ENCODE measurements around the gene LRRC10B. TPM values are rescaled to one million over a fixed set of nuclear protein-coding genes. Genes with fewer than 3 reads are reported as not detected.

LRRC10B gene
- total and polyA plus RNA-seq, 2 of the 8 experiments (the other 6 are each of a cell fraction or from before 2014, with no cell fraction given), result 0.47 to 0.71 TPM

GRCh38 chr11:61497876-61498275 lies 10.7 kb upstream of the LRRC10B start:
- DNase-seq (ENCODE audit: low read depth in 1 of 2, low spot score in 2 of 2) (no peak), FAIRE-seq (no peak)
- Histone ChIP-seq H2AK5ac (ENCODE audit: low read depth, low read length) (peak overlapping the region; percentile 65), H3K4me1 (replicated peaks in 1 of 4; ENCODE audit: control insufficient read depth in 3 of 4, insufficient read depth in 4 of 4, low read length in 3 of 4) (peaks cover 1 to 11% (median 7%) of the 10 kb centered on the region in 4 experiments; a peak in 6 of 7 replicates), H3K9ac (replicated peaks in 1 of 4; ENCODE audit: extremely low read depth in 1 of 4, low read depth in 3 of 4, low read length in 3 of 4) (no peak overlapping the region), H3K56ac (replicated peaks; ENCODE audit: insufficient read length, low read depth, low read length) (peak overlapping the region; percentile 97), H2BK20ac (ENCODE audit: low read length) (peak overlapping the region; percentile 83), H3K23me2 (ENCODE audit: low read depth, low read length) (peaks cover 12% of the 10 kb centered on the region; the same call in 1 of the 2 replicates), H3K27ac (ENCODE audit: low read depth, low read length) (no peak overlapping the region), H2AFZ (ENCODE audit: low read length) (no peak overlapping the region), H3K36me3 (ENCODE audit: control insufficient read depth in 2 of 4, insufficient read depth in 4 of 4, low read length in 3 of 4) (no peaks in the 10 kb centered on the region), H3K23ac (ENCODE audit: insufficient read length) (no peak overlapping the region), H4K20me1 (replicated peaks in 1 of 2; ENCODE audit: control insufficient read depth in 1 of 2, insufficient read depth in 2 of 2, low read length in 2 of 2) (peaks cover 0 to 7% of the 10 kb centered on the region in 2 experiments), H3K4ac (replicated peaks; ENCODE audit: insufficient read length, low read depth, low read length) (peak overlapping the region; percentile 33), H3K4me3 (ENCODE audit: extremely low read depth in 1 of 4, insufficient read depth in 2 of 4, low read depth in 3 of 4, low read length in 4 of 4) (no peak overlapping the region), H3K79me1 (ENCODE audit: low read depth, low read length) (no peaks in the 10 kb centered on the region), H3K79me2 (ENCODE audit: control insufficient read depth in 1 of 2, insufficient read depth in 2 of 2, low read length in 2 of 2) (no peaks in the 10 kb centered on the region), H3K4me2 (ENCODE audit: insufficient read depth in 1 of 2, low read depth in 2 of 2, low read length in 2 of 2) (no peak overlapping the region), H4K91ac (replicated peaks; ENCODE audit: insufficient read length, low read length) (peak overlapping the region; percentile 45), H2BK15ac (ENCODE audit: low read length) (peak overlapping the region; percentile 97; the same call in 1 of the 2 replicates), H3K9me3 (ENCODE audit: insufficient read depth in 2 of 2, low read depth in 1 of 2, low read length in 1 of 2) (no peaks in the 10 kb centered on the region), H2BK5ac (ENCODE audit: low read depth, low read length) (peak overlapping the region; percentile 6; the same call in 1 of the 2 replicates), H2BK12ac (ENCODE audit: low read depth, low read length) (peak overlapping the region; percentile 60), H4K8ac (ENCODE audit: extremely low read depth, insufficient read depth, low read length) (no peak overlapping the region), H2BK120ac (replicated peaks; ENCODE audit: low read depth, low read length) (no peak overlapping the region), H3K27me3 (replicated peaks in 1 of 4; ENCODE audit: control insufficient read depth in 3 of 4, extremely low read depth in 1 of 4, insufficient read depth in 3 of 4, low read length in 3 of 4) (peaks cover 0 to 8% (median 4%) of the 10 kb centered on the region in 4 experiments; a peak in 4 of 7 replicates), H3K18ac (ENCODE audit: extremely low read depth, low read length) (peak overlapping the region; percentile 34; the same call in 1 of the 2 replicates), H4K5ac (ENCODE audit: insufficient read length, low read depth, low read length) (no peak overlapping the region), H3K14ac (ENCODE audit: insufficient read length) (no peak overlapping the region)
- POLR2A ChIA-PET (ENCODE audit: partially characterized antibody), result interaction anchor here (1.2 to 1.4 kb wide), 3 partner anchors 11 to 17 kb away, joined by 4 to 6 read pairs (median 5); no protein-coding TSS in a partner anchor
- WGBS, 2 experiments (ENCODE audit: extremely low coverage in 1 of 2, insufficient coverage in 1 of 2, insufficient read length in 1 of 2, insufficient replicate concordance in 2 of 2, low coverage in 1 of 2, low lambda C conversion rate in 2 of 2, missing lambda C conversion rate in 1 of 2), result 78% methylated on average over 9 of the region's 9 CpGs; no CpG with 5 or more reads in 1 of the 2 experiments
- TF ChIP-seq KDM4A (IDR thresholded peaks at IDR 0.05; ENCODE audit: low read depth, low read length, severe bottlenecking) (no peak), SIRT6 (IDR thresholded peaks at IDR 0.05; ENCODE audit: low read length) (no peak), MAX (IDR thresholded peaks at IDR 0.05) (no peak), GABPA (IDR thresholded peaks at IDR 0.05; ENCODE audit: borderline replicate concordance, insufficient read depth, low read length) (no peak), NANOG (IDR thresholded peaks at IDR 0.05; ENCODE audit: insufficient read depth, low read depth, low read length, poor library complexity, severe bottlenecking) (no peak), SRF (IDR thresholded peaks at IDR 0.05; ENCODE audit: low read depth, low read length) (no peak), EZH2 (IDR thresholded peaks at IDR 0.05; ENCODE audit: low read depth, low read length, severe bottlenecking) (no peak)
- CTCF ChIA-PET (ENCODE audit: partially characterized antibody), result interaction anchor here (40.4 kb wide), 1 partner anchor 30 kb away, joined by 2106 read pairs; a partner anchor contains a TSS
